Measurements from ENCODE around the gene DPF3. TPM values are rescaled to one million over a fixed set of nuclear protein-coding genes. Genes with fewer than 3 reads are reported as not detected.

The DPF3 gene
- total and polyA plus RNA-seq, 12 donors = 0.91 to 6.0 (median 2.9) TPM

- WGBS, 4 donors = 81 to 93% (median 88%) methylated on average over 5 of the region's 5 CpGs
- no peak overlapping the region for H3K27ac ChIP-seq
- DNase-seq = no peak
- no peaks in the 10 kb centered on the region for H3K36me3 ChIP-seq (replicated peaks in 1 of 2)
- peaks cover 7% of the 10 kb centered on the region in 2 donors for H3K4me1 ChIP-seq (replicated peaks in 1 of 2)
- no peaks in the 10 kb centered on the region for H3K9me3 ChIP-seq (replicated peaks in 1 of 3)
- no peak for TF ChIP-seq POLR2A (IDR thresholded peaks at IDR 0.05)
- TF ChIP-seq, protein P1, sequence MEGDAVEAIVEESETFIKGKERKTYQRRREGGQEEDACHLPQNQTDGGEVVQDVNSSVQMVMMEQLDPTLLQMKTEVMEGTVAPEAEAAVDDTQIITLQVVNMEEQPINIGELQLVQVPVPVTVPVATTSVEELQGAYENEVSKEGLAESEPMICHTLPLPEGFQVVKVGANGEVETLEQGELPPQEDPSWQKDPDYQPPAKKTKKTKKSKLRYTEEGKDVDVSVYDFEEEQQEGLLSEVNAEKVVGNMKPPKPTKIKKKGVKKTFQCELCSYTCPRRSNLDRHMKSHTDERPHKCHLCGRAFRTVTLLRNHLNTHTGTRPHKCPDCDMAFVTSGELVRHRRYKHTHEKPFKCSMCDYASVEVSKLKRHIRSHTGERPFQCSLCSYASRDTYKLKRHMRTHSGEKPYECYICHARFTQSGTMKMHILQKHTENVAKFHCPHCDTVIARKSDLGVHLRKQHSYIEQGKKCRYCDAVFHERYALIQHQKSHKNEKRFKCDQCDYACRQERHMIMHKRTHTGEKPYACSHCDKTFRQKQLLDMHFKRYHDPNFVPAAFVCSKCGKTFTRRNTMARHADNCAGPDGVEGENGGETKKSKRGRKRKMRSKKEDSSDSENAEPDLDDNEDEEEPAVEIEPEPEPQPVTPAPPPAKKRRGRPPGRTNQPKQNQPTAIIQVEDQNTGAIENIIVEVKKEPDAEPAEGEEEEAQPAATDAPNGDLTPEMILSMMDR (IDR thresholded peaks at IDR 0.05) = no peak
- no peaks in the 10 kb centered on the region for H3K27me3 ChIP-seq
- intact Hi-C loops (cut with DNase I) = no loop called here
- no peak overlapping the region for H3K4me3 ChIP-seq
Measured at GRCh38 chr14:72828604-72829003, 65.3 kb downstream of the DPF3 start.

- H3K36me3 ChIP-seq (replicated peaks in 1 of 2) = no peaks in the 10 kb centered on the region
- no peak for DNase-seq
- WGBS, 4 donors = 39 to 60% (median 47%) methylated on average over 4 of the region's 4 CpGs
- no peak overlapping the region for H3K4me3 ChIP-seq
- intact Hi-C loops (cut with DNase I) = no loop called here
- H3K27me3 ChIP-seq = no peaks in the 10 kb centered on the region
- no peaks in the 10 kb centered on the region for H3K9me3 ChIP-seq (replicated peaks in 1 of 3)
- no peak overlapping the region for H3K27ac ChIP-seq
- peaks cover 3% of the 10 kb centered on the region in 2 donors for H3K4me1 ChIP-seq (replicated peaks in 1 of 2)
- TF ChIP-seq POLR2A (IDR thresholded peaks at IDR 0.05) = no peak
- TF ChIP-seq, protein P1 (IDR thresholded peaks at IDR 0.05) = no peak
Measured at GRCh38 chr14:72826039-72826438, 67.9 kb downstream of the DPF3 start.

- Histone ChIP-seq H3K36me3 (replicated peaks in 1 of 2) (no peaks in the 10 kb centered on the region), H3K27me3 (no peaks in the 10 kb centered on the region), H3K4me3 (no peak overlapping the region), H3K9me3 (replicated peaks in 1 of 3) (no peaks in the 10 kb centered on the region), H3K4me1 (replicated peaks in 1 of 2) (no peaks in the 10 kb centered on the region), H3K27ac (no peak overlapping the region)
- no peak for TF ChIP-seq POLR2A (IDR thresholded peaks at IDR 0.05)
- TF ChIP-seq, protein P1 (IDR thresholded peaks at IDR 0.05) = no peak
- 92 to 100% (median 98%) methylated on average over 2 of the region's 2 CpGs for WGBS, 4 donors
- intact Hi-C loops (cut with DNase I) = no loop called here
- no peak for DNase-seq
Measured at GRCh38 chr14:72825486-72825885, 68.4 kb downstream of the DPF3 start.

DNA sequence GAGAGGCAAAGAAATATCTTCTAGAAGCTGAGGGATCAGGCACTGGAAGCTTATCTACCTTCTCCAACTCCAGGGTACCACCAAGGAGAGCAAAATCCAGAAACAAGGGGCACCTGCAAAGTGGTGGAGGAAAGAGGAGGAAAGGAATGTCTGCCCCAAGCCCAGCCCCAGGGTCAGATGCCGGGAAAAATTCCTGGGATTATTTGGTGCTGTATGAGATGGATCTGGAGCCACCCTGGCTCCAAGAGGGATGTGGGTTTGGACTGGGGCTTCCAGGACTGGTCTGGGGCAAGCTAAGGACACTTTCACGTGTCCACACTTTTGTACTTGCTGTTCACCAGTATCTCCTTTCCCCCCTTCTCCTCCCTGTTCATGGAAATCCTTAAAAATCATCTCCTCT lies 69.8 kb downstream of the DPF3 start:
- no peaks in the 10 kb centered on the region for H3K36me3 ChIP-seq (replicated peaks in 1 of 2)
- WGBS, 4 donors = 82 to 93% (median 90%) methylated on average over 2 of the region's 2 CpGs

More for the DNA sequence above, 69.8 kb downstream of the DPF3 start:
- TF ChIP-seq POLR2A (IDR thresholded peaks at IDR 0.05) = no peak
- TF ChIP-seq, protein P1 (IDR thresholded peaks at IDR 0.05) = no peak
- peaks cover 0 to 4% (median 0%) of the 10 kb centered on the region in 3 donors for H3K9me3 ChIP-seq (replicated peaks in 1 of 3)
- no peak for DNase-seq
- no peak overlapping the region for H3K4me3 ChIP-seq
- H3K27me3 ChIP-seq = no peaks in the 10 kb centered on the region
- no peaks in the 10 kb centered on the region for H3K4me1 ChIP-seq (replicated peaks in 1 of 2)
- intact Hi-C loops (cut with DNase I) = no loop called here
- no peak overlapping the region for H3K27ac ChIP-seq

Measured in adrenal gland (tissue), 12 donors.